HL-60 (cell line): ENCODE data around the gene MKRN3.

Experiments used
- DNase-seq, 2 experiments: peaks; one replicate each; pipeline ENCODE4 v3.0.0-alpha.2; 2010 to 2020; ENCODE audit warnings: low read depth in 1 of 2, low spot score in 1 of 2
- H3K27ac ChIP-seq: fragments of 250-450 bp; sonication (Bioruptor Pico); replicated peaks from 2 replicates; pipeline ENCODE4 v1.5.1; 2020; ENCODE audit warnings: mild to moderate bottlenecking, moderate library complexity
- H3K27me3 ChIP-seq: fragments of 250-450 bp; sonication (Bioruptor Pico); 2 replicates; pipeline ENCODE4 v1.5.1; 2021; ENCODE audit warnings: mild to moderate bottlenecking, moderate library complexity; ENCODE audit not compliant: insufficient read depth, poor library complexity, severe bottlenecking
- H3K4me3 ChIP-seq: replicated peaks from 2 replicates; pipeline ENCODE4 v1.5.1; 2011; ENCODE audit warnings: mild to moderate bottlenecking, control low read depth, low read length; ENCODE audit not compliant: insufficient read depth
- CTCF ChIP-seq: IDR thresholded peaks from one replicate; pipeline ENCODE4 v1.5.1; 2011; ENCODE audit warnings: low read length, control low read depth, inconsistent platforms; ENCODE audit not compliant: insufficient read depth
- GABPA ChIP-seq: IDR thresholded peaks from 2 replicates; pipeline ENCODE4 v1.6.1; 2012; ENCODE audit warnings: low read depth
- POLR2AphosphoS5 ChIP-seq: IDR thresholded peaks from 2 replicates; pipeline ENCODE4 v1.6.1; 2012; ENCODE audit warnings: low read depth
- SPI1 ChIP-seq: IDR thresholded peaks from 2 replicates; pipeline ENCODE4 v1.6.1; 2012; ENCODE audit warnings: low read depth, mild to moderate bottlenecking, borderline replicate concordance
- TF ChIP-seq, protein P1 (sequence below): IDR thresholded peaks from 2 replicates; pipeline ENCODE4 v1.6.1; 2012; ENCODE audit warnings: low read depth; ENCODE audit not compliant: insufficient replicate concordance

MKRN3 gene

DNA sequence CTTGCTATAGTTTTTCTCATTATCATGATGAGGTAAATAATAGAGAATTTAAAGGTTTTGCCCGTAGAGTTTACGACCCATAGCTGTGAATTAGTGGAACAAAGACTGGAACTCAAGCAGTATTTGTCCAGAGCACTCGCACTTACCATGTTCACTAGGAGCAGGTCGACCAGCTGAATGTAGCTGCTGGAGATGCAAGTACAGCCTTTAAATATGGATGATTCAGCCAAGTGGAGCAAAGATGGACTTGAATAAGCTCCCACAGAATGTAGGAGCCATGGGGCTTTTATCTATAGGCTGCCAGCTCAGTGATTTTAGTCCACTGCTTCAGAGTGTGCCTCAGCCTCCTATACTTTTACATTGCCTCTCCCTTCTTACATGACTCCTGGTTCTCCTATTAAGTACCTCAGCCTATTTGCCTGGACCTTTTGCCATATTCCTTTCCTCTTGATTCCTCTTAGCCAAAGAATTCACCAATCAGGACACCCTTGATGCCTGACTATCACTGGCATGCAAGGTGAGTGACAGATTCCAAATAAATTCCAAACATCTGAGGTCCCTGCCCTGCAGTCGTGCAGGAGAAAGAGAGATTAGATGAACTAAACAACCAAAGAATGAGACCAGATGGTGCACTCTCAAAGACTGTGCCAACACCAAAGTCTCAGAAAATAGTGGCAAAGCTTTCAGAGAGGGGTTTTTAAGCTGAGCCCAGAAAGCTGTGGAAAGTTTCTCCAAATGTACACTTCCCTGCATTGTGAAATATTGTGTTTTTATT, 3.9 kb downstream of the MKRN3 start:
- DNase-seq = no peak
- no peak overlapping the region for H3K4me3 ChIP-seq
- no peak for TF ChIP-seq CTCF
- TF ChIP-seq, protein P1, sequence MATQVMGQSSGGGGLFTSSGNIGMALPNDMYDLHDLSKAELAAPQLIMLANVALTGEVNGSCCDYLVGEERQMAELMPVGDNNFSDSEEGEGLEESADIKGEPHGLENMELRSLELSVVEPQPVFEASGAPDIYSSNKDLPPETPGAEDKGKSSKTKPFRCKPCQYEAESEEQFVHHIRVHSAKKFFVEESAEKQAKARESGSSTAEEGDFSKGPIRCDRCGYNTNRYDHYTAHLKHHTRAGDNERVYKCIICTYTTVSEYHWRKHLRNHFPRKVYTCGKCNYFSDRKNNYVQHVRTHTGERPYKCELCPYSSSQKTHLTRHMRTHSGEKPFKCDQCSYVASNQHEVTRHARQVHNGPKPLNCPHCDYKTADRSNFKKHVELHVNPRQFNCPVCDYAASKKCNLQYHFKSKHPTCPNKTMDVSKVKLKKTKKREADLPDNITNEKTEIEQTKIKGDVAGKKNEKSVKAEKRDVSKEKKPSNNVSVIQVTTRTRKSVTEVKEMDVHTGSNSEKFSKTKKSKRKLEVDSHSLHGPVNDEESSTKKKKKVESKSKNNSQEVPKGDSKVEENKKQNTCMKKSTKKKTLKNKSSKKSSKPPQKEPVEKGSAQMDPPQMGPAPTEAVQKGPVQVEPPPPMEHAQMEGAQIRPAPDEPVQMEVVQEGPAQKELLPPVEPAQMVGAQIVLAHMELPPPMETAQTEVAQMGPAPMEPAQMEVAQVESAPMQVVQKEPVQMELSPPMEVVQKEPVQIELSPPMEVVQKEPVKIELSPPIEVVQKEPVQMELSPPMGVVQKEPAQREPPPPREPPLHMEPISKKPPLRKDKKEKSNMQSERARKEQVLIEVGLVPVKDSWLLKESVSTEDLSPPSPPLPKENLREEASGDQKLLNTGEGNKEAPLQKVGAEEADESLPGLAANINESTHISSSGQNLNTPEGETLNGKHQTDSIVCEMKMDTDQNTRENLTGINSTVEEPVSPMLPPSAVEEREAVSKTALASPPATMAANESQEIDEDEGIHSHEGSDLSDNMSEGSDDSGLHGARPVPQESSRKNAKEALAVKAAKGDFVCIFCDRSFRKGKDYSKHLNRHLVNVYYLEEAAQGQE = no peak
- TF ChIP-seq POLR2AphosphoS5 = no peak
- TF ChIP-seq SPI1 = no peak
- TF ChIP-seq GABPA = no peak
- no peak overlapping the region for H3K27ac ChIP-seq
- no peaks in the 10 kb centered on the region for H3K27me3 ChIP-seq

GRCh38 chr15:23570486-23570885, 5.0 kb downstream of the MKRN3 start:
- no peaks in the 10 kb centered on the region for H3K27me3 ChIP-seq
- no peak overlapping the region for H3K27ac ChIP-seq
- no peak overlapping the region for H3K4me3 ChIP-seq
- DNase-seq = no peak
- TF ChIP-seq, protein P1 = no peak
- no peak for TF ChIP-seq GABPA
- no peak for TF ChIP-seq CTCF
- no peak for TF ChIP-seq SPI1
- no peak for TF ChIP-seq POLR2AphosphoS5

DNA sequence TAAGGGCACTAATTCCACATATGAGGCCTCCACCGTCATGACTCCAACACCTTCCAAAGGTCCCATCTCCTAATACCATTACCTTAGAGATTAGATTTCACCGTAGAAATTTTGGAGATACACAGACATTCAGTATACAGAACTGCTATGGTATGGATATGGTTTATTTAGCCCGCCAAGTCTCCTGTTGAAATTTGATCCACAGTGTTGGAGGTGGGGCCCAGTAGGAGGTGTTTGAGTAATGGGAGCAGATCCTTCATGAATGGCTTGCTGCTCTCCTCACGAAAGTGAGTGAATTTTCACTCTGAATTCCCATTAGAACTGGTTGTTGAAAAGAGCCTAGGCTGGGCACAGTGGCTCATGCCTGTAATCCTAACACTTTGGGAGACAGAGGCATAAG, 7.4 kb downstream of the MKRN3 start:
- no peaks in the 10 kb centered on the region for H3K27me3 ChIP-seq
- TF ChIP-seq, protein P1 = no peak
- no peak for TF ChIP-seq SPI1
- TF ChIP-seq GABPA = no peak
- no peak for TF ChIP-seq CTCF
- no peak for TF ChIP-seq POLR2AphosphoS5
- H3K4me3 ChIP-seq = no peak overlapping the region
- no peak for DNase-seq
- no peak overlapping the region for H3K27ac ChIP-seq
